Chondrocyte (in vitro differentiated cells): Measurements from ENCODE around the gene CNTN6. TPM values are rescaled to one million over a fixed set of nuclear protein-coding genes. Genes with fewer than 3 reads are reported as not detected.

Experiments used
- DNase-seq: peaks from one replicate; pipeline ENCODE4 v3.0.0; 2021; ENCODE audit warnings: mixed read lengths, low spot score
- H3K27ac Mint-ChIP-seq: one replicate; pipeline ENCODE4 v1.8.0; 2021; ENCODE audit warnings: mild to moderate bottlenecking, moderate library complexity, mixed read lengths; ENCODE audit not compliant: unreplicated experiment
- H3K27me3 Mint-ChIP-seq: 2 replicates; pipeline ENCODE4 v1.8.0; 2021; ENCODE audit warnings: low read depth, mixed read lengths
- H3K36me3 Mint-ChIP-seq: 2 replicates; pipeline ENCODE4 v1.8.0; 2021; ENCODE audit warnings: low read depth, mixed read lengths
- H3K4me1 Mint-ChIP-seq: 2 replicates; pipeline ENCODE4 v1.8.0; 2021; ENCODE audit warnings: low read depth, mild to moderate bottlenecking, mixed read lengths
- H3K4me3 Mint-ChIP-seq: one replicate; pipeline ENCODE4 v1.8.0; 2021; ENCODE audit warnings: mild to moderate bottlenecking, moderate library complexity, mixed read lengths; ENCODE audit not compliant: unreplicated experiment
- H3K9me3 Mint-ChIP-seq: 2 replicates; pipeline ENCODE4 v1.8.0; 2021; ENCODE audit warnings: low read depth, mixed read lengths
- CTCF ChIP-seq: fragments of 200-600 bp; sonication (generic); IDR thresholded peaks from 2 replicates; pipeline ENCODE4 v1.5.0; 2021; ENCODE audit warnings: antibody characterized with exemption, mild to moderate bottlenecking, moderate library complexity
- total RNA-seq: library from RNA; stranded (reverse); gene quantifications from 3 replicates; pipeline ENCODE4 v1.2.1, GENCODE V29; 2021

CNTN6 gene
- total RNA-seq, 1 donor from 2014 or later, result 2.2 TPM

GRCh38 chr3:1227111-1227510, 134.3 kb downstream of the CNTN6 start:
- H3K36me3 Mint-ChIP-seq, result no peaks in the 10 kb centered on the region
- no peak overlapping the region for H3K4me3 Mint-ChIP-seq
- H3K27me3 Mint-ChIP-seq, result no peaks in the 10 kb centered on the region
- TF ChIP-seq CTCF, result no peak
- no peaks in the 10 kb centered on the region for H3K9me3 Mint-ChIP-seq
- DNase-seq, result no peak
- H3K27ac Mint-ChIP-seq, result no peak overlapping the region
- H3K4me1 Mint-ChIP-seq, result peaks cover 2% of the 10 kb centered on the region

- no peaks in the 10 kb centered on the region for H3K27me3 Mint-ChIP-seq
- H3K9me3 Mint-ChIP-seq, result no peaks in the 10 kb centered on the region
- H3K4me1 Mint-ChIP-seq, result peaks cover 2% of the 10 kb centered on the region
These were observed 135.5 kb downstream of the CNTN6 start for GRCh38 chr3:1228289-1228688.

GRCh38 chr3:1230920-1231319, 138.1 kb downstream of the CNTN6 start:
- H3K4me3 Mint-ChIP-seq, result no peak overlapping the region
- H3K27ac Mint-ChIP-seq, result no peak overlapping the region
- no peak for TF ChIP-seq CTCF
- no peaks in the 10 kb centered on the region for H3K9me3 Mint-ChIP-seq
- H3K4me1 Mint-ChIP-seq, result peaks cover 2% of the 10 kb centered on the region
- DNase-seq, result no peak
- H3K36me3 Mint-ChIP-seq, result no peaks in the 10 kb centered on the region
- no peaks in the 10 kb centered on the region for H3K27me3 Mint-ChIP-seq

More at GRCh38 chr3:1228289-1228688, 135.5 kb downstream of the CNTN6 start:
- no peaks in the 10 kb centered on the region for H3K36me3 Mint-ChIP-seq
- no peak overlapping the region for H3K27ac Mint-ChIP-seq
- DNase-seq, result no peak
- no peak overlapping the region for H3K4me3 Mint-ChIP-seq
- no peak for TF ChIP-seq CTCF

- no peaks in the 10 kb centered on the region for H3K27me3 Mint-ChIP-seq
- H3K4me3 Mint-ChIP-seq, result no peak overlapping the region
- peaks cover 1% of the 10 kb centered on the region for H3K4me1 Mint-ChIP-seq
- no peak overlapping the region for H3K27ac Mint-ChIP-seq
- H3K36me3 Mint-ChIP-seq, result no peaks in the 10 kb centered on the region
- TF ChIP-seq CTCF, result no peak
- no peak for DNase-seq
- H3K9me3 Mint-ChIP-seq, result no peaks in the 10 kb centered on the region
These were observed 139.5 kb downstream of the CNTN6 start for GRCh38 chr3:1232276-1232675.

GRCh38 chr3:1235526-1236120, 142.8 kb downstream of the CNTN6 start:
- H3K27ac Mint-ChIP-seq, result no peak overlapping the region
- no peaks in the 10 kb centered on the region for H3K27me3 Mint-ChIP-seq
- peaks cover 1% of the 10 kb centered on the region for H3K36me3 Mint-ChIP-seq
- peaks cover 6% of the 10 kb centered on the region for H3K9me3 Mint-ChIP-seq
- no peak for TF ChIP-seq CTCF
- no peak overlapping the region for H3K4me3 Mint-ChIP-seq
- no peak for DNase-seq
- H3K4me1 Mint-ChIP-seq, result no peaks in the 10 kb centered on the region
